Osteocyte (in vitro differentiated cells): ENCODE results near the gene UTF1. TPM values are rescaled to one million over a fixed set of nuclear protein-coding genes. Genes with fewer than 3 reads are reported as not detected.

Source experiments
- DNase-seq: peaks from one replicate; pipeline ENCODE4 v3.0.0; 2021; ENCODE audit warnings: mixed read lengths; ENCODE audit not compliant: unreplicated experiment; ENCODE audit errors: extremely low spot score
- H3K27ac Mint-ChIP-seq: one replicate; pipeline ENCODE4 v1.8.0; 2021; ENCODE audit warnings: mild to moderate bottlenecking, mixed read lengths; ENCODE audit not compliant: unreplicated experiment
- H3K27me3 Mint-ChIP-seq: one replicate; pipeline ENCODE4 v1.8.0; 2021; ENCODE audit warnings: mixed read lengths; ENCODE audit not compliant: unreplicated experiment
- H3K36me3 Mint-ChIP-seq: one replicate; pipeline ENCODE4 v1.8.0; 2021; ENCODE audit warnings: mixed read lengths; ENCODE audit not compliant: unreplicated experiment
- H3K4me1 Mint-ChIP-seq: one replicate; pipeline ENCODE4 v1.8.0; 2021; ENCODE audit warnings: mixed read lengths; ENCODE audit not compliant: unreplicated experiment
- H3K4me3 Mint-ChIP-seq: one replicate; pipeline ENCODE4 v1.8.0; 2021; ENCODE audit warnings: mild to moderate bottlenecking, moderate library complexity, mixed read lengths; ENCODE audit not compliant: unreplicated experiment
- H3K9me3 Mint-ChIP-seq: one replicate; pipeline ENCODE4 v1.8.0; 2021; ENCODE audit warnings: mixed read lengths; ENCODE audit not compliant: unreplicated experiment
- total RNA-seq: library from RNA; stranded (reverse); gene quantifications from 2 replicates; pipeline ENCODE4 v1.2.1, GENCODE V29; 2021
- TF ChIP-seq, protein P1 (sequence below): fragments of 200-600 bp; sonication (generic); IDR thresholded peaks from 2 replicates; pipeline ENCODE4 v1.5.0; 2021; ENCODE audit warnings: antibody characterized with exemption, mild to moderate bottlenecking, moderate library complexity

Gene UTF1
- total RNA-seq, 1 donor from 2014 or later: not detected

DNA sequence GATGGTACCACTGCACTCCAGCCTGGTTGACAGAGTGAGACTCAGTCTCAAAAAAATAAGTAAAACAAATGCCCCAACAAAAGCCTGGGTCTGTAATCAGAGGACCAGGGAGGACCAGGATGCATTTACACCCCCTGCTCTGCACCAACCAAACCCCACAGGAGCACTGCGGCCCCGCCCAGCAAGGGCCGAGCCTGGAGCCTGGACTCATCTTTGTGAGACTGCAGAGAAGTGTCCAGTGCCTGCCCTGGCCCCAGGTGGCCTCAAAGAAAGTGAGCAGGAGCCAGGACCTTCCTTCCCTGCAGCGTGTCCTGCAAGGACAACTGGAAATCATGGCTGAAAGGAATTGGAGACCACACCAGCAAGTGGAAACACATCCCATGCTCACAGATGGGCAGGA lies 38.4 kb upstream of the UTF1 start:
- Mint-ChIP-seq H3K27me3 (peaks cover 16% of the 10 kb centered on the region), H3K9me3 (peaks cover 21% of the 10 kb centered on the region), H3K4me1 (no peaks in the 10 kb centered on the region), H3K36me3 (no peaks in the 10 kb centered on the region), H3K27ac (no peak overlapping the region), H3K4me3 (no peak overlapping the region)
- TF ChIP-seq, protein P1, sequence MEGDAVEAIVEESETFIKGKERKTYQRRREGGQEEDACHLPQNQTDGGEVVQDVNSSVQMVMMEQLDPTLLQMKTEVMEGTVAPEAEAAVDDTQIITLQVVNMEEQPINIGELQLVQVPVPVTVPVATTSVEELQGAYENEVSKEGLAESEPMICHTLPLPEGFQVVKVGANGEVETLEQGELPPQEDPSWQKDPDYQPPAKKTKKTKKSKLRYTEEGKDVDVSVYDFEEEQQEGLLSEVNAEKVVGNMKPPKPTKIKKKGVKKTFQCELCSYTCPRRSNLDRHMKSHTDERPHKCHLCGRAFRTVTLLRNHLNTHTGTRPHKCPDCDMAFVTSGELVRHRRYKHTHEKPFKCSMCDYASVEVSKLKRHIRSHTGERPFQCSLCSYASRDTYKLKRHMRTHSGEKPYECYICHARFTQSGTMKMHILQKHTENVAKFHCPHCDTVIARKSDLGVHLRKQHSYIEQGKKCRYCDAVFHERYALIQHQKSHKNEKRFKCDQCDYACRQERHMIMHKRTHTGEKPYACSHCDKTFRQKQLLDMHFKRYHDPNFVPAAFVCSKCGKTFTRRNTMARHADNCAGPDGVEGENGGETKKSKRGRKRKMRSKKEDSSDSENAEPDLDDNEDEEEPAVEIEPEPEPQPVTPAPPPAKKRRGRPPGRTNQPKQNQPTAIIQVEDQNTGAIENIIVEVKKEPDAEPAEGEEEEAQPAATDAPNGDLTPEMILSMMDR: no peak
- DNase-seq: no peak

DNA sequence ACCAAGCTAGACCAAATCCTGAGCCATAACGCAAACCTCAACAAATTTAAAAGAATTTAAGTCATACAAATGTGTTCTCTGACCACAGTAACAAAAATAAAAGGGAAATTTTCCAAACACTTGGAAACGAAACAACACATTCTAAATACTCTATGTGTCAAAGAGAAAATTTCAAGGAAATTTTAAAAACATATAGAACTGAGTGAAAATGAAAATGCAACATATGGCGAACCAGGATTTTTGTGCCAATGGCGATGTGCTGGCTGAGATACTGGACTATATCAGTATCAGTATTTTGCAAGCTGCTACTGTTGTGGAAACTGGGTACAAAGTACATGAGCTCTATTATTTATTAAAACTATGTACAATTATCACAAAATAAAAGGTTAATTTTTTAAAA lies 35.9 kb upstream of the UTF1 start:
- H3K4me3 Mint-ChIP-seq: no peak overlapping the region
- no peak for DNase-seq
- peaks cover 16% of the 10 kb centered on the region for H3K27me3 Mint-ChIP-seq
- peaks cover 21% of the 10 kb centered on the region for H3K9me3 Mint-ChIP-seq
- TF ChIP-seq, protein P1: no peak
- H3K36me3 Mint-ChIP-seq: no peaks in the 10 kb centered on the region
- no peak overlapping the region for H3K27ac Mint-ChIP-seq
- H3K4me1 Mint-ChIP-seq: no peaks in the 10 kb centered on the region

DNA sequence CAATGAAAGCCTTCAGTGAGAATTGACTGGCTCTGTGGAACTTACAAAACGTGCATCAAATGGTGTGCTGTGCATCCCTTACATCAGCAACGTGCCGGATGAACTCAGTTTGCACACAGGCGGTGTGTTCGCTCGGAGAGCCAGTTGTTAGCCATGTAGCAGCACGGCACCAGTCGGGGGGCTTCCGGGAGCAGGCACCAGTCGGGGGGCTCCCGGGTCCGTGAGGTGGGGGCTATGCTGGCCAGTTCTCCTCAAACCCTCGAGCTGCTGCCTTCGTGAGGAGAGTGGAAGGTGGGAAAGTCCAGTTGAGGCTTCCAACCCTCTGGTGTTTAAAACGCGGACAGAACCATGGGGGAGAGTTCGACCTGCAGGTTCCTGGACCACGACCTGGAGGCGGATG lies 34.9 kb upstream of the UTF1 start:
- no peak overlapping the region for H3K27ac Mint-ChIP-seq
- peaks cover 16% of the 10 kb centered on the region for H3K27me3 Mint-ChIP-seq
- no peaks in the 10 kb centered on the region for H3K36me3 Mint-ChIP-seq
- TF ChIP-seq, protein P1: no peak
- H3K4me1 Mint-ChIP-seq: no peaks in the 10 kb centered on the region
- no peak for DNase-seq
- peaks cover 21% of the 10 kb centered on the region for H3K9me3 Mint-ChIP-seq
- H3K4me3 Mint-ChIP-seq: no peak overlapping the region

DNA sequence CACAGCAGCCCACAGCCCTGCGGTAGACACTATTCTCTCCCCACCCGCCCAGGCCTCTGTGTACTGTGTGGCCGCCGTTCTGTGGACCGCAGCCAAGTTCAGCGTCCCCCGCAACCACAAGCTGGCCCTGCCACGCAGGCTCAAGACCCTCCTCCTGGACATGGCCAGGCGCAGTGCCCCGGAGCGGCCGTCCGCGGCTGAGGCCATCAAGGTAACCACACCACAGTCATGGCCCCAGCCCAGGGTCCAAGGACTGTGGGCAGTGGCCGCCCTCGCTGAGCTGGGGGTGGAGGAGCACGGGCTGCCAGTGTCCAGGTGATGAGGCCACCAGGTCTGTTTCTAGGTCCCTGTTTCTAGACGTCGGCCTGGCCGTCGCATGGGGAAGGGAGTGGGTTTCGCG lies 34.4 kb upstream of the UTF1 start:
- H3K27ac Mint-ChIP-seq: no peak overlapping the region
- H3K9me3 Mint-ChIP-seq: peaks cover 21% of the 10 kb centered on the region
- no peak overlapping the region for H3K4me3 Mint-ChIP-seq
- peaks cover 16% of the 10 kb centered on the region for H3K27me3 Mint-ChIP-seq
- H3K36me3 Mint-ChIP-seq: no peaks in the 10 kb centered on the region
- DNase-seq: no peak
- no peaks in the 10 kb centered on the region for H3K4me1 Mint-ChIP-seq
- TF ChIP-seq, protein P1: no peak

DNA sequence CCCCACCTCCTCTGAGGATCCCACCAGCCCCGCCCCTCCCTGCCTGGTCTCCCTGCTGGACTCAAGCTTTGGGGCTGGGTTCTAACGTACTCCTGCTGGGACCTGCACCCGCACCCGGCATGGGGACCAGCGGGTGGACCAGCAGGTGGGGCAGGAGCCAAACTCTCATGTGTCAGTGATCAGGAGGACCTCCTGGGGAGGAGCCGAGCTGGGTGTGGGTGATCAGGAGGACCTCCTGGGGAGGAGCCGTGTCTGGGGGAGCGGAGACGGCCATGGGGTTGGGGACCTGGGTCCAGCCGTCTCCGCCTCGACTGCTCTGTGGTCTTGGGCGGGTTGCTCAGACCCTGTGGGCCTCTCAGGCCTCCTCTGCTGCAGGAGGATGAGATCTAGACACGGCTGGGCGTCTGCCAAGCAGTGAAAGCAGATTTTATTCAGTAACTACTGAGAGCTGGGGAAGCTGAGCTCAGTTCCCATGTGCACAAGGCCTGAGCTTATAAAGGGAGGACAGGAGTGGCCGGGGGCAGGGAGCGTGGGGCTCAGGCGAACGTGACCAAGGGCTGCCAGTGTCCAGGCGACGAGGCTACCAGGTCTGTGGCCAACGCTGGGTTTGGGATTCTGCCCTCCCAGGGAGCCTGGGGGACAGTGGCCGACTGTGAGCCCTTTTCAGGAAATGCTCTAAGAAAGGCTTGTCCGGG lies 33.6 kb upstream of the UTF1 start:
- Mint-ChIP-seq H3K27ac (no peak overlapping the region), H3K36me3 (no peaks in the 10 kb centered on the region), H3K9me3 (peaks cover 21% of the 10 kb centered on the region), H3K27me3 (peaks cover 16% of the 10 kb centered on the region), H3K4me3 (no peak overlapping the region), H3K4me1 (no peaks in the 10 kb centered on the region)
- no peak for DNase-seq
- TF ChIP-seq, protein P1: no peak
